Vagina (tissue), 2 donors: ENCODE data around the gene ERRFI1.
"Not testable (repeated sequence)": the region's sequence is repeated elsewhere in the genome, so short reads cannot be mapped to it uniquely, and the experiment has no call there.

Experiments
- POLR2A ChIP-seq, 2 donors: fragments of 450-650 bp; IDR thresholded peaks; one replicate each; pipeline ENCODE4 v1.6.1; 2017; ENCODE audit warnings: antibody characterized with exemption in 2 of 2, mild to moderate bottlenecking in 2 of 2, moderate library complexity in 2 of 2
- POLR2AphosphoS5 ChIP-seq, 2 donors: sonication (generic); formaldehyde crosslinking; IDR thresholded peaks; one replicate each; pipeline ENCODE4 v1.9.0; 2017; ENCODE audit warnings: antibody characterized with exemption in 2 of 2, mild to moderate bottlenecking in 2 of 2, low read depth in 1 of 2; ENCODE audit not compliant: insufficient read depth in 1 of 2
- TF ChIP-seq, protein P1 (sequence below), 3 experiments: fragments of 450-650 bp in 2 of 3; fragments of 200-600 bp in 1 of 3; sonication (generic) in 1 of 3; IDR thresholded peaks; one replicate each; pipeline ENCODE4 v1.5.1; 2017 to 2019; ENCODE audit warnings: antibody characterized with exemption in 3 of 3, mild to moderate bottlenecking in 2 of 3, moderate library complexity in 2 of 3

DNA sequence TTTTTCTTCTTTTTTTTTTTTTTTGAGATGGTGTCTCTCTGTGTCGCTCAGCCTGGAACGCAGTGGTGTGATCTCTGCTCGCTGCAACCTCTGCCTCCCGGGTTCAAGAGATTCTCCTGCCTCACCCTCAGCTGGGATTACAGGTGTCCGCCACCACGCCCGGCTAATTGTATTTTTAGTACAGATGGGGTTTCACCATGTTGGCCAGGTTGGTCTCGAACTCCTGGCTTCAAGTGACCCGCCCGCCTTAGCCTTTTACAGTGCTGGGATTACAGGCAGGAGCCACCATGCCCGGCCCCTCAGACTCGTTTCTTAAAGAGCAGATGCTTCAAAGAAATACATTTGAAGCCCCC lies 62.8 kb downstream of the ERRFI1 start:
- not testable (repeated sequence) for TF ChIP-seq POLR2AphosphoS5 (IDR thresholded peaks at IDR 0.05; ENCODE audit: insufficient read depth in 1 of 2, low read depth in 1 of 2); POLR2A (IDR thresholded peaks at IDR 0.05)
- TF ChIP-seq, protein P1, sequence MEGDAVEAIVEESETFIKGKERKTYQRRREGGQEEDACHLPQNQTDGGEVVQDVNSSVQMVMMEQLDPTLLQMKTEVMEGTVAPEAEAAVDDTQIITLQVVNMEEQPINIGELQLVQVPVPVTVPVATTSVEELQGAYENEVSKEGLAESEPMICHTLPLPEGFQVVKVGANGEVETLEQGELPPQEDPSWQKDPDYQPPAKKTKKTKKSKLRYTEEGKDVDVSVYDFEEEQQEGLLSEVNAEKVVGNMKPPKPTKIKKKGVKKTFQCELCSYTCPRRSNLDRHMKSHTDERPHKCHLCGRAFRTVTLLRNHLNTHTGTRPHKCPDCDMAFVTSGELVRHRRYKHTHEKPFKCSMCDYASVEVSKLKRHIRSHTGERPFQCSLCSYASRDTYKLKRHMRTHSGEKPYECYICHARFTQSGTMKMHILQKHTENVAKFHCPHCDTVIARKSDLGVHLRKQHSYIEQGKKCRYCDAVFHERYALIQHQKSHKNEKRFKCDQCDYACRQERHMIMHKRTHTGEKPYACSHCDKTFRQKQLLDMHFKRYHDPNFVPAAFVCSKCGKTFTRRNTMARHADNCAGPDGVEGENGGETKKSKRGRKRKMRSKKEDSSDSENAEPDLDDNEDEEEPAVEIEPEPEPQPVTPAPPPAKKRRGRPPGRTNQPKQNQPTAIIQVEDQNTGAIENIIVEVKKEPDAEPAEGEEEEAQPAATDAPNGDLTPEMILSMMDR (IDR thresholded peaks at IDR 0.05), result not testable (repeated sequence)
